HepG2 (cell line): ENCODE results near the gene PCBP1. TPM values are rescaled to one million over a fixed set of nuclear protein-coding genes. Genes with fewer than 3 reads are reported as not detected.

ENCODE experiments used
- AFF4 ChIP-seq: sonication (generic); formaldehyde crosslinking; IDR thresholded peaks from 2 replicates; pipeline ENCODE4 v1.4.0; 2020; ENCODE audit warnings: missing genetic modification reagents
- ARHGAP35 ChIP-seq: sonication (generic); formaldehyde crosslinking; IDR thresholded peaks from 2 replicates; pipeline ENCODE4 v1.9.0; 2022; ENCODE audit warnings: mild to moderate bottlenecking, inconsistent platforms, moderate library complexity, missing genetic modification reagents, borderline replicate concordance
- BRD4 ChIP-seq: sonication (generic); formaldehyde crosslinking; IDR thresholded peaks from 2 replicates; pipeline ENCODE4 v1.4.0; 2020; ENCODE audit warnings: missing genetic modification reagents
- ELK4 ChIP-seq: sonication (generic); formaldehyde crosslinking; IDR thresholded peaks from 2 replicates; pipeline ENCODE4 v1.9.0; 2021; ENCODE audit warnings: missing genetic modification reagents, borderline replicate concordance
- FOXO4 ChIP-seq: sonication (generic); formaldehyde crosslinking; conservative IDR thresholded peaks from 2 replicates; pipeline ENCODE4 v1.8.1; 2023; ENCODE audit warnings: missing genetic modification reagents
- JUN ChIP-seq: sonication (generic); formaldehyde crosslinking; IDR thresholded peaks from 2 replicates; pipeline ENCODE4 v1.4.0; 2020; ENCODE audit warnings: mild to moderate bottlenecking, missing genetic modification reagents
- NCOA2 ChIP-seq: sonication (generic); formaldehyde crosslinking; IDR thresholded peaks from 2 replicates; pipeline ENCODE4 v1.8.0; 2022; ENCODE audit warnings: inconsistent platforms
- SMC3 ChIP-seq: IDR thresholded peaks from 2 replicates; pipeline ENCODE4 v1.6.1; 2011; ENCODE audit warnings: low read length, improper control_type of control experiment
- SP2 ChIP-seq: sonication (generic); formaldehyde crosslinking; IDR thresholded peaks from 2 replicates; pipeline ENCODE4 v1.5.1; 2020; ENCODE audit warnings: mild to moderate bottlenecking, missing genetic modification reagents
- USF2 ChIP-seq, 2 experiments: sonication (generic) in 1 of 2; formaldehyde crosslinking in 1 of 2; IDR thresholded peaks; 2 replicates each; pipeline versions ENCODE4 v1.5.1 to v1.6.1; 2011 to 2020; ENCODE audit warnings: borderline replicate concordance in 1 of 2, low read depth in 1 of 2, low read length in 1 of 2, mild to moderate bottlenecking in 1 of 2, missing genetic modification reagents in 1 of 2, moderate library complexity in 1 of 2
- ZNF101 ChIP-seq: sonication (generic); formaldehyde crosslinking; IDR thresholded peaks from 2 replicates; pipeline ENCODE4 v1.4.0; 2020; ENCODE audit warnings: mild to moderate bottlenecking, low read depth, missing genetic modification reagents, borderline replicate concordance
- ZNF704 ChIP-seq: sonication (generic); formaldehyde crosslinking; IDR thresholded peaks from 2 replicates; pipeline ENCODE4 v1.8.1; 2023; ENCODE audit warnings: mild to moderate bottlenecking, inconsistent platforms, moderate library complexity, missing genetic modification reagents, borderline replicate concordance
- ZNF784 ChIP-seq: sonication (generic); formaldehyde crosslinking; IDR thresholded peaks from 2 replicates; pipeline ENCODE4 v1.5.1; 2020; ENCODE audit warnings: missing genetic modification reagents, mild to moderate bottlenecking, borderline replicate concordance
- ZSCAN5A ChIP-seq: sonication (generic); formaldehyde crosslinking; IDR thresholded peaks from 2 replicates; pipeline ENCODE4 v1.8.0; 2022; ENCODE audit warnings: mild to moderate bottlenecking, missing genetic modification reagents, borderline replicate concordance
- polyA plus RNA-seq, 8 experiments: library from polyadenylated mRNA; depleted of rRNA in 3 of 8; stranded (reverse) in 7 of 8; unstranded in 1 of 8; fragments of >200 nt; fragmentation: Illumina TruSeq in 4 of 8; extraction: Trizol in 4 of 8; gene quantifications; 2 replicates each; pipeline versions ENCODE4 v1.2.1 to v1.2.3, GENCODE V29; 2011 to 2016; ENCODE audit warnings: low read depth in 4 of 8, missing spikeins in 1 of 8, mixed read lengths in 1 of 8; ENCODE audit not compliant: insufficient read depth in 1 of 8
- total RNA-seq, 5 experiments: library from RNA; depleted of rRNA; stranded (reverse); fragments of >200 nt; fragmentation: Illumina TruSeq; extraction: Trizol; gene quantifications; 2 replicates each; pipeline ENCODE4 v1.2.3, GENCODE V29; 2016; ENCODE audit warnings: low read depth in 1 of 5

The PCBP1 gene
- total and polyA plus RNA-seq, 2 of the 13 experiments (the other 11 are each of a cell fraction or from before 2014, with no cell fraction given), result 32.0 to 137 TPM

- TF ChIP-seq ZNF101 (CRISPR knock-in tag) (no peak), NCOA2 (CRISPR knock-in tag) (0 out of 2 replicates have a peak, but pooled peaks have one; percentile 16), AFF4 (CRISPR knock-in tag) (no peak), BRD4 (CRISPR knock-in tag) (no peak), JUN (CRISPR knock-in tag) (no peak), FOXO4 (peak; percentile 74; the same call in 1 of the 2 replicates), ZSCAN5A (CRISPR knock-in tag) (no peak), ZNF784 (CRISPR knock-in tag) (no peak), SMC3 (0 out of 2 replicates have a peak, but pooled peaks have one; percentile 2), USF2 (IDR thresholded peaks at IDR 0.05; ENCODE audit: low read depth, low read length) (no peak), USF2 (CRISPR knock-in tag; IDR thresholded peaks at IDR 0.05; ENCODE audit: borderline replicate concordance) (no peak), ZNF704 (CRISPR knock-in tag) (no peak), SP2 (CRISPR knock-in tag) (no peak), ARHGAP35 (CRISPR knock-in tag) (no peak), ELK4 (no peak)
Observed at GRCh38 chr2:70094978-70095719, 7.9 kb downstream of the PCBP1 start (continued).
